HepG2 (cell line): ENCODE data around the gene ZFYVE21. TPM values are rescaled to one million over a fixed set of nuclear protein-coding genes. Genes with fewer than 3 reads are reported as not detected.

Experiments
- ATAC-seq: fragments of 200-7000 bp; cut with Tn5 transposase; 3 replicates; pipeline ENCODE4 v1.9.1; 2020; ENCODE audit warnings: mild to moderate bottlenecking, moderate library complexity
- BruUV-seq: library from RNA; stranded (reverse); fragments of 400-500 nt; replicated peaks from 2 replicates; lab custom pipeline; 2021; lab: Mats Ljungman, UMichigan
- CTCF ChIA-PET: fragments of 300-600 bp; formaldehyde crosslinking; extraction: SDS; loops from one replicate; lab custom pipeline; 2021; ENCODE audit warnings: low total read pairs, inconsistent platforms, low intra/inter-chr PET ratio; lab: Yijun Ruan, JAX
- POLR2A ChIA-PET: fragments of 350-600 bp; sonication (Branson Sonifier 250); formaldehyde crosslinking; loops from one replicate; lab custom pipeline; 2020; ENCODE audit warnings: antibody characterized with exemption, inconsistent platforms; lab: Yijun Ruan, JAX
- DNase-seq: peaks from one replicate; pipeline ENCODE4 v3.0.0-alpha.2; 2015; ENCODE audit warnings: low spot score
- FAIRE-seq: peaks from 3 replicates; lab custom pipeline; 2011; peaks lifted over from hg19 to GRCh38; lab: Jason Lieb, UNC
- H2AFZ ChIP-seq: one replicate; pipeline ENCODE4 v1.6.1; 2011; ENCODE audit warnings: low read length, inconsistent platforms
- H3K27ac ChIP-seq: fragments of 300-600 bp; 3 replicates; pipeline ENCODE4 v1.8.0; 2011; ENCODE audit warnings: mixed run types, mild to moderate bottlenecking, mixed read lengths, low read length, inconsistent platforms; ENCODE audit not compliant: insufficient read depth; ENCODE audit errors: extremely low read length
- H3K27me3 ChIP-seq, 2 experiments: fragments of 200-600 bp in 1 of 2; 2 replicates in 1 of 2; 3 replicates in 1 of 2; pipeline versions ENCODE4 v1.6.0 to v1.8.0; 2011; ENCODE audit warnings: low read length in 2 of 2, mild to moderate bottlenecking in 2 of 2, moderate library complexity in 2 of 2, inconsistent platforms in 1 of 2; ENCODE audit not compliant: insufficient read depth in 2 of 2, control insufficient read depth in 1 of 2
- H3K36me3 ChIP-seq, 2 experiments: fragments of 200-600 bp in 1 of 2; replicated peaks in 1 of 2; 2 replicates in 1 of 2; 3 replicates in 1 of 2; pipeline versions ENCODE4 v1.5.1 to v1.8.0; 2011; ENCODE audit warnings: low read length in 2 of 2, inconsistent platforms in 1 of 2; ENCODE audit not compliant: insufficient read depth in 2 of 2, control insufficient read depth in 1 of 2
- H3K4me1 ChIP-seq: 2 replicates; pipeline ENCODE4 v1.5.1; 2012; ENCODE audit warnings: low read length, inconsistent platforms; ENCODE audit not compliant: insufficient read depth
- H3K4me2 ChIP-seq: 2 replicates; pipeline ENCODE4 v1.6.0; 2011; ENCODE audit warnings: low read depth, low read length, inconsistent platforms
- H3K4me3 ChIP-seq, 3 experiments: fragments of 200-600 bp in 1 of 3; sonication (generic), shearing (Covaris generic) in 1 of 3; replicated peaks in 1 of 3; 2 replicates each; pipeline ENCODE4 v1.5.1; 2011 to 2016; ENCODE audit warnings: low read length in 3 of 3, inconsistent platforms in 2 of 3, low read depth in 2 of 3, mild to moderate bottlenecking in 2 of 3, control low read depth in 1 of 3, mixed read lengths in 1 of 3; ENCODE audit not compliant: insufficient read depth in 1 of 3
- H3K79me2 ChIP-seq: one replicate; pipeline ENCODE4 v1.6.1; 2011; ENCODE audit warnings: low read length, inconsistent platforms; ENCODE audit not compliant: insufficient read depth
- H3K9ac ChIP-seq: 2 replicates; pipeline ENCODE4 v1.6.0; 2011; ENCODE audit warnings: mild to moderate bottlenecking, low read depth, low read length, inconsistent platforms; ENCODE audit not compliant: insufficient read depth
- H3K9me3 ChIP-seq: 2 replicates; pipeline ENCODE4 v1.5.1; 2012; ENCODE audit warnings: mild to moderate bottlenecking, low read length
- H4K20me1 ChIP-seq: 2 replicates; pipeline ENCODE4 v1.6.0; 2011; ENCODE audit warnings: inconsistent platforms, mild to moderate bottlenecking, low read length, moderate library complexity; ENCODE audit not compliant: insufficient read depth
- ARHGAP35 ChIP-seq: sonication (generic); formaldehyde crosslinking; IDR thresholded peaks from 2 replicates; pipeline ENCODE4 v1.9.0; 2022; ENCODE audit warnings: mild to moderate bottlenecking, inconsistent platforms, moderate library complexity, missing genetic modification reagents, borderline replicate concordance
- BRCA1 ChIP-seq: sonication (generic); formaldehyde crosslinking; IDR thresholded peaks from 2 replicates; pipeline ENCODE4 v1.4.0; 2020; ENCODE audit warnings: missing genetic modification reagents
- CCAR2 ChIP-seq: fragments of 200-400 bp; formaldehyde crosslinking; optimal IDR thresholded peaks from 2 replicates; pipeline ENCODE3; 2018; ENCODE audit warnings: low read depth, mild to moderate bottlenecking, low read length, moderate library complexity
- EED ChIP-seq: sonication (generic); formaldehyde crosslinking; IDR thresholded peaks from 2 replicates; pipeline ENCODE4 v1.5.0; 2020; ENCODE audit warnings: mild to moderate bottlenecking, missing genetic modification reagents
- ESRRA ChIP-seq: sonication (generic); formaldehyde crosslinking; IDR thresholded peaks from 2 replicates; pipeline ENCODE4 v1.5.1; 2020; ENCODE audit warnings: mild to moderate bottlenecking, low read depth, missing genetic modification reagents
- GMEB1 ChIP-seq: sonication (generic); formaldehyde crosslinking; IDR thresholded peaks from 2 replicates; pipeline ENCODE4 v1.5.1; 2020; ENCODE audit warnings: missing genetic modification reagents, mild to moderate bottlenecking, borderline replicate concordance
- HDAC6 ChIP-seq: fragments of 200-600 bp; sonication (generic); IDR thresholded peaks from 2 replicates; pipeline ENCODE4 v1.7.0; 2017; ENCODE audit warnings: mild to moderate bottlenecking, antibody characterized with exemption, low read length, low read depth
- NFIC ChIP-seq: IDR thresholded peaks from 2 replicates; pipeline ENCODE4 v1.6.1; 2012; ENCODE audit warnings: mild to moderate bottlenecking, low read length, inconsistent platforms
- PHB2 ChIP-seq: fragments of 450-650 bp; IDR thresholded peaks from 2 replicates; pipeline ENCODE4 v1.6.1; 2018; ENCODE audit not compliant: partially characterized antibody
- RXRB ChIP-seq: IDR thresholded peaks from 2 replicates; pipeline ENCODE4 v1.6.1; 2016; ENCODE audit warnings: borderline replicate concordance, missing genetic modification reagents, missing compliant biosample characterization
- SRSF9 ChIP-seq: fragments of 200-400 bp; formaldehyde crosslinking; IDR thresholded peaks from 2 replicates; pipeline ENCODE4 v1.6.1; 2018; ENCODE audit warnings: borderline replicate concordance, mild to moderate bottlenecking, low read depth, low read length; ENCODE audit not compliant: insufficient read depth, poor library complexity, severe bottlenecking
- TFDP1 ChIP-seq: IDR thresholded peaks from 2 replicates; pipeline ENCODE4 v1.6.1; 2016; ENCODE audit warnings: missing compliant biosample characterization, missing genetic modification reagents, borderline replicate concordance
- ZBTB21 ChIP-seq: sonication (generic); formaldehyde crosslinking; IDR thresholded peaks from 2 replicates; pipeline ENCODE4 v1.4.0; 2020; ENCODE audit warnings: missing genetic modification reagents
- ZBTB8A ChIP-seq: sonication (generic); formaldehyde crosslinking; IDR thresholded peaks from 2 replicates; pipeline ENCODE4 v1.4.0; 2020; ENCODE audit warnings: mild to moderate bottlenecking, low read depth, missing genetic modification reagents, borderline replicate concordance
- ZKSCAN1 ChIP-seq: fragments of 150-350 bp; IDR thresholded peaks from 2 replicates; pipeline ENCODE4 v1.6.1; 2014; ENCODE audit warnings: low read length
- ZNF282 ChIP-seq: fragments of 450-650 bp; IDR thresholded peaks from 2 replicates; pipeline ENCODE4 v1.6.1; 2018; ENCODE audit not compliant: partially characterized antibody
- WGBS: methylation state at CpG from one replicate; pipeline ENCODE4 v1.1.6; 2017; ENCODE audit warnings: low lambda C conversion rate; 5-methylcytosine and 5-hydroxymethylcytosine counted together
- in situ Hi-C: cut with HindIII; loops from 2 replicates; pipeline ENCODE4 v1.10.0; 2017; ENCODE audit warnings: low pct_unique_long_range_greater_than_20kb; ENCODE audit not compliant: extremely low pct_ligation_motif_present
- intact Hi-C: fragments of 100-400 bp; cut with micrococcal nuclease; formaldehyde crosslinking; loops from one replicate; pipeline ENCODE4 v1.10.0; 2022; ENCODE audit not compliant: unreplicated experiment
- polyA plus RNA-seq, 8 experiments: library from polyadenylated mRNA; depleted of rRNA in 3 of 8; stranded (reverse) in 7 of 8; unstranded in 1 of 8; fragments of >200 nt; fragmentation: Illumina TruSeq in 4 of 8; extraction: Trizol in 4 of 8; gene quantifications; 2 replicates each; pipeline versions ENCODE4 v1.2.1 to v1.2.3, GENCODE V29; 2011 to 2016; ENCODE audit warnings: low read depth in 4 of 8, missing spikeins in 1 of 8, mixed read lengths in 1 of 8; ENCODE audit not compliant: insufficient read depth in 1 of 8
- total RNA-seq, 5 experiments: library from RNA; depleted of rRNA; stranded (reverse); fragments of >200 nt; fragmentation: Illumina TruSeq; extraction: Trizol; gene quantifications; 2 replicates each; pipeline ENCODE4 v1.2.3, GENCODE V29; 2016; ENCODE audit warnings: low read depth in 1 of 5

ZFYVE21 gene
- total and polyA plus RNA-seq, 2 of the 13 experiments (the other 11 are each of a cell fraction or from before 2014, with no cell fraction given) = 34.3 to 34.4 TPM

GRCh38 chr14:103718572-103718971 lies 3.0 kb downstream of the ZFYVE21 start:
- WGBS = 96% methylated on average over 14 of the region's 16 CpGs
- H3K4me3 ChIP-seq = no peak overlapping the region
- H2AFZ ChIP-seq = no peak overlapping the region
- FAIRE-seq (no peak), DNase-seq (no peak), ATAC-seq (no peak)
- 0 out of 5 replicates have a peak, but pooled peaks cover 0 to 7% of the 10 kb centered on the region in 2 experiments for H3K36me3 ChIP-seq
- H3K9me3 ChIP-seq = no peaks in the 10 kb centered on the region
- H3K27ac ChIP-seq = no peak overlapping the region
- TF ChIP-seq ARHGAP35 (CRISPR knock-in tag) (no peak), NFIC (no peak), EED (CRISPR knock-in tag) (no peak), HDAC6 (no peak), TFDP1 (CRISPR knock-in tag) (no peak), ZBTB8A (CRISPR knock-in tag) (no peak), ESRRA (CRISPR knock-in tag) (no peak), GMEB1 (CRISPR knock-in tag) (no peak), ZKSCAN1 (no peak), SRSF9 (no peak), CCAR2 (no peak), BRCA1 (CRISPR knock-in tag) (no peak), ZBTB21 (no peak), RXRB (CRISPR knock-in tag) (no peak), ZNF282 (no peak), PHB2 (no peak)
- POLR2A ChIA-PET = no interaction called here
- peaks cover 32% of the 10 kb centered on the region for H3K4me1 ChIP-seq
- no peaks in the 10 kb centered on the region for H3K27me3 ChIP-seq
- no peak overlapping the region for H3K4me2 ChIP-seq
- H3K9ac ChIP-seq = no peak overlapping the region
- CTCF ChIA-PET = no interaction called here
- peaks cover 73% of the 10 kb centered on the region for H3K79me2 ChIP-seq
- BruUV-seq = no TSS peak
- intact Hi-C loops = no loop called here
- in situ Hi-C loops = no loop called here
- H4K20me1 ChIP-seq = no peaks in the 10 kb centered on the region; the same call in 1 of the 2 replicates
